HepG2 (cell line): Measurements from ENCODE around the gene TSC22D1. TPM values are rescaled to one million over a fixed set of nuclear protein-coding genes. Genes with fewer than 3 reads are reported as not detected.

Experiments
- ATAC-seq: fragments of 200-7000 bp; cut with Tn5 transposase; 3 replicates; pipeline ENCODE4 v1.9.1; 2020; ENCODE audit warnings: mild to moderate bottlenecking, moderate library complexity
- BruUV-seq: library from RNA; stranded (reverse); fragments of 400-500 nt; replicated peaks from 2 replicates; lab custom pipeline; 2021; lab: Mats Ljungman, UMichigan
- CTCF ChIA-PET: fragments of 300-600 bp; formaldehyde crosslinking; extraction: SDS; loops from one replicate; lab custom pipeline; 2021; ENCODE audit warnings: low total read pairs, inconsistent platforms, low intra/inter-chr PET ratio; lab: Yijun Ruan, JAX
- POLR2A ChIA-PET: fragments of 350-600 bp; sonication (Branson Sonifier 250); formaldehyde crosslinking; loops from one replicate; lab custom pipeline; 2020; ENCODE audit warnings: antibody characterized with exemption, inconsistent platforms; lab: Yijun Ruan, JAX
- DNase-seq: peaks from one replicate; pipeline ENCODE4 v3.0.0-alpha.2; 2015; ENCODE audit warnings: low spot score
- FAIRE-seq: peaks from 3 replicates; lab custom pipeline; 2011; peaks lifted over from hg19 to GRCh38; lab: Jason Lieb, UNC
- H2AFZ ChIP-seq: one replicate; pipeline ENCODE4 v1.6.1; 2011; ENCODE audit warnings: low read length, inconsistent platforms
- H3K27ac ChIP-seq: fragments of 300-600 bp; 3 replicates; pipeline ENCODE4 v1.8.0; 2011; ENCODE audit warnings: mixed run types, mild to moderate bottlenecking, mixed read lengths, low read length, inconsistent platforms; ENCODE audit not compliant: insufficient read depth; ENCODE audit errors: extremely low read length
- H3K27me3 ChIP-seq, 2 experiments: fragments of 200-600 bp in 1 of 2; 2 replicates in 1 of 2; 3 replicates in 1 of 2; pipeline versions ENCODE4 v1.6.0 to v1.8.0; 2011; ENCODE audit warnings: low read length in 2 of 2, mild to moderate bottlenecking in 2 of 2, moderate library complexity in 2 of 2, inconsistent platforms in 1 of 2; ENCODE audit not compliant: insufficient read depth in 2 of 2, control insufficient read depth in 1 of 2
- H3K36me3 ChIP-seq, 2 experiments: fragments of 200-600 bp in 1 of 2; replicated peaks in 1 of 2; 2 replicates in 1 of 2; 3 replicates in 1 of 2; pipeline versions ENCODE4 v1.5.1 to v1.8.0; 2011; ENCODE audit warnings: low read length in 2 of 2, inconsistent platforms in 1 of 2; ENCODE audit not compliant: insufficient read depth in 2 of 2, control insufficient read depth in 1 of 2
- H3K4me1 ChIP-seq: 2 replicates; pipeline ENCODE4 v1.5.1; 2012; ENCODE audit warnings: low read length, inconsistent platforms; ENCODE audit not compliant: insufficient read depth
- H3K4me2 ChIP-seq: 2 replicates; pipeline ENCODE4 v1.6.0; 2011; ENCODE audit warnings: low read depth, low read length, inconsistent platforms
- H3K4me3 ChIP-seq, 3 experiments: fragments of 200-600 bp in 1 of 3; sonication (generic), shearing (Covaris generic) in 1 of 3; replicated peaks in 1 of 3; 2 replicates each; pipeline ENCODE4 v1.5.1; 2011 to 2016; ENCODE audit warnings: low read length in 3 of 3, inconsistent platforms in 2 of 3, low read depth in 2 of 3, mild to moderate bottlenecking in 2 of 3, control low read depth in 1 of 3, mixed read lengths in 1 of 3; ENCODE audit not compliant: insufficient read depth in 1 of 3
- H3K79me2 ChIP-seq: one replicate; pipeline ENCODE4 v1.6.1; 2011; ENCODE audit warnings: low read length, inconsistent platforms; ENCODE audit not compliant: insufficient read depth
- H3K9ac ChIP-seq: 2 replicates; pipeline ENCODE4 v1.6.0; 2011; ENCODE audit warnings: mild to moderate bottlenecking, low read depth, low read length, inconsistent platforms; ENCODE audit not compliant: insufficient read depth
- H3K9me3 ChIP-seq: 2 replicates; pipeline ENCODE4 v1.5.1; 2012; ENCODE audit warnings: mild to moderate bottlenecking, low read length
- H4K20me1 ChIP-seq: 2 replicates; pipeline ENCODE4 v1.6.0; 2011; ENCODE audit warnings: inconsistent platforms, mild to moderate bottlenecking, low read length, moderate library complexity; ENCODE audit not compliant: insufficient read depth
- ARID3A ChIP-seq: IDR thresholded peaks from 2 replicates; pipeline ENCODE4 v1.6.1; 2012; ENCODE audit warnings: low read depth, low read length, improper control_type of control experiment
- ATAD3A ChIP-seq: sonication (generic); formaldehyde crosslinking; IDR thresholded peaks from 2 replicates; pipeline ENCODE4 v1.4.0; 2020; ENCODE audit warnings: missing genetic modification reagents
- FOXO1 ChIP-seq: sonication (generic); formaldehyde crosslinking; IDR thresholded peaks from 2 replicates; pipeline ENCODE4 v1.4.0; 2020; ENCODE audit warnings: missing genetic modification reagents
- JUN ChIP-seq: sonication (generic); formaldehyde crosslinking; IDR thresholded peaks from 2 replicates; pipeline ENCODE4 v1.4.0; 2020; ENCODE audit warnings: mild to moderate bottlenecking, missing genetic modification reagents
- MATR3 ChIP-seq: sonication (generic); formaldehyde crosslinking; IDR thresholded peaks from 2 replicates; pipeline ENCODE4 v1.4.0; 2020; ENCODE audit warnings: missing genetic modification reagents
- MIER2 ChIP-seq: IDR thresholded peaks from 2 replicates; pipeline ENCODE4 v1.6.1; 2016; ENCODE audit warnings: missing biosample characterization, missing genetic modification reagents
- PLRG1 ChIP-seq: fragments of 450-650 bp; conservative IDR thresholded peaks from 2 replicates; pipeline ENCODE4 v1.6.1; 2016
- SKI ChIP-seq: fragments of 450-650 bp; IDR thresholded peaks from one replicate; pipeline ENCODE4 v1.6.1; 2018; ENCODE audit warnings: mild to moderate bottlenecking; ENCODE audit not compliant: partially characterized antibody
- TAF1 ChIP-seq: sonication (generic); formaldehyde crosslinking; IDR thresholded peaks from 2 replicates; pipeline ENCODE4 v1.4.0; 2020; ENCODE audit warnings: missing genetic modification reagents
- ZBTB49 ChIP-seq: sonication (generic); formaldehyde crosslinking; IDR thresholded peaks from 2 replicates; pipeline ENCODE4 v1.4.0; 2020; ENCODE audit warnings: missing genetic modification reagents, borderline replicate concordance
- ZKSCAN1 ChIP-seq: fragments of 150-350 bp; IDR thresholded peaks from 2 replicates; pipeline ENCODE4 v1.6.1; 2014; ENCODE audit warnings: low read length
- ZNF232 ChIP-seq: sonication (generic); formaldehyde crosslinking; IDR thresholded peaks from 2 replicates; pipeline ENCODE4 v1.4.0; 2020; ENCODE audit warnings: missing genetic modification reagents, borderline replicate concordance
- ZNF30 ChIP-seq: sonication (generic); formaldehyde crosslinking; IDR thresholded peaks from 2 replicates; pipeline ENCODE4 v1.5.0; 2020; ENCODE audit warnings: mild to moderate bottlenecking, missing genetic modification reagents
- ZNF430 ChIP-seq: sonication (generic); formaldehyde crosslinking; IDR thresholded peaks from 2 replicates; pipeline ENCODE4 v1.9.0; 2021; ENCODE audit warnings: mild to moderate bottlenecking, missing genetic modification reagents
- ZNF878 ChIP-seq: sonication (generic); formaldehyde crosslinking; IDR thresholded peaks from 2 replicates; pipeline ENCODE4 v1.8.1; 2023; ENCODE audit warnings: mild to moderate bottlenecking, missing genetic modification reagents, moderate library complexity
- WGBS: methylation state at CpG from one replicate; pipeline ENCODE4 v1.1.6; 2017; ENCODE audit warnings: low lambda C conversion rate; 5-methylcytosine and 5-hydroxymethylcytosine counted together
- in situ Hi-C: cut with HindIII; loops from 2 replicates; pipeline ENCODE4 v1.10.0; 2017; ENCODE audit warnings: low pct_unique_long_range_greater_than_20kb; ENCODE audit not compliant: extremely low pct_ligation_motif_present
- intact Hi-C: fragments of 100-400 bp; cut with micrococcal nuclease; formaldehyde crosslinking; loops from one replicate; pipeline ENCODE4 v1.10.0; 2022; ENCODE audit not compliant: unreplicated experiment
- polyA plus RNA-seq, 8 experiments: library from polyadenylated mRNA; depleted of rRNA in 3 of 8; stranded (reverse) in 7 of 8; unstranded in 1 of 8; fragments of >200 nt; fragmentation: Illumina TruSeq in 4 of 8; extraction: Trizol in 4 of 8; gene quantifications; 2 replicates each; pipeline versions ENCODE4 v1.2.1 to v1.2.3, GENCODE V29; 2011 to 2016; ENCODE audit warnings: low read depth in 4 of 8, missing spikeins in 1 of 8, mixed read lengths in 1 of 8; ENCODE audit not compliant: insufficient read depth in 1 of 8
- total RNA-seq, 5 experiments: library from RNA; depleted of rRNA; stranded (reverse); fragments of >200 nt; fragmentation: Illumina TruSeq; extraction: Trizol; gene quantifications; 2 replicates each; pipeline ENCODE4 v1.2.3, GENCODE V29; 2016; ENCODE audit warnings: low read depth in 1 of 5
- TF ChIP-seq, protein P1 (sequence below): sonication (generic); formaldehyde crosslinking; IDR thresholded peaks from 2 replicates; pipeline ENCODE4 v1.8.1; 2023; ENCODE audit warnings: mild to moderate bottlenecking, missing genetic modification reagents
- TF ChIP-seq, protein P2 (sequence below): sonication (generic); formaldehyde crosslinking; IDR thresholded peaks from 2 replicates; pipeline ENCODE4 v1.4.0; 2020; ENCODE audit warnings: mild to moderate bottlenecking, missing genetic modification reagents

Gene TSC22D1
- total and polyA plus RNA-seq, 2 of the 13 experiments (the other 11 are each of a cell fraction or from before 2014, with no cell fraction given), result 18.4 to 35.7 TPM

GRCh38 chr13:44448373-44448772 lies 127.8 kb downstream of the TSC22D1 start:
- Histone ChIP-seq H3K4me1 (peaks cover 40% of the 10 kb centered on the region), H3K27ac (peak overlapping the region; percentile 76), H3K9ac (peak overlapping the region; percentile 44; the same call in 1 of the 2 replicates), H4K20me1 (no peaks in the 10 kb centered on the region), H3K9me3 (no peaks in the 10 kb centered on the region), H3K79me2 (no peaks in the 10 kb centered on the region), H3K4me3 (peak overlapping the region in 2 of 3 experiments; percentile 31 to 36; a peak in 3 of 6 replicates), H3K4me2 (peak overlapping the region; percentile 72), H2AFZ (no peak overlapping the region), H3K36me3 (no peaks in the 10 kb centered on the region), H3K27me3 (no peaks in the 10 kb centered on the region)
- ATAC-seq (peak; percentile 97), FAIRE-seq (peak; percentile 76), DNase-seq (peak; percentile 85)
- ChIA-PET POLR2A (interaction anchor here (0.8 to 2.3 kb wide), 5 partner anchors 10 to 307 kb away, joined by 3 to 36 read pairs (median 4); no protein-coding TSS in a partner anchor), CTCF (no interaction called here)
- intact Hi-C loops, result no loop called here
- in situ Hi-C loops, result no loop called here
- 0% methylated on average over 2 of the region's 2 CpGs for WGBS
- no TSS peak for BruUV-seq
- TF ChIP-seq ZNF878 (CRISPR knock-in tag), result no peak
- TF ChIP-seq ZBTB49, result no peak
- no peak for TF ChIP-seq TAF1 (CRISPR knock-in tag)
- TF ChIP-seq, protein P1, sequence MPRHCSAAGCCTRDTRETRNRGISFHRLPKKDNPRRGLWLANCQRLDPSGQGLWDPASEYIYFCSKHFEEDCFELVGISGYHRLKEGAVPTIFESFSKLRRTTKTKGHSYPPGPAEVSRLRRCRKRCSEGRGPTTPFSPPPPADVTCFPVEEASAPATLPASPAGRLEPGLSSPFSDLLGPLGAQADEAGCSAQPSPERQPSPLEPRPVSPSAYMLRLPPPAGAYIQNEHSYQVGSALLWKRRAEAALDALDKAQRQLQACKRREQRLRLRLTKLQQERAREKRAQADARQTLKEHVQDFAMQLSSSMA (CRISPR knock-in tag), result no peak
- no peak for TF ChIP-seq SKI
- TF ChIP-seq FOXO1 (CRISPR knock-in tag), result no peak; the same call in 1 of the 2 replicates
- TF ChIP-seq PLRG1, result no peak
- no peak for TF ChIP-seq MATR3 (CRISPR knock-in tag)
- TF ChIP-seq, protein P2, sequence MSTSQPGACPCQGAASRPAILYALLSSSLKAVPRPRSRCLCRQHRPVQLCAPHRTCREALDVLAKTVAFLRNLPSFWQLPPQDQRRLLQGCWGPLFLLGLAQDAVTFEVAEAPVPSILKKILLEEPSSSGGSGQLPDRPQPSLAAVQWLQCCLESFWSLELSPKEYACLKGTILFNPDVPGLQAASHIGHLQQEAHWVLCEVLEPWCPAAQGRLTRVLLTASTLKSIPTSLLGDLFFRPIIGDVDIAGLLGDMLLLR (CRISPR knock-in tag), result no peak
- TF ChIP-seq ZNF430 (CRISPR knock-in tag), result no peak
- TF ChIP-seq JUN (CRISPR knock-in tag), result no peak
- no peak for TF ChIP-seq ZNF30
- no peak for TF ChIP-seq ATAD3A
- no peak for TF ChIP-seq MIER2 (CRISPR knock-in tag)
- no peak for TF ChIP-seq ZKSCAN1
- peak; percentile 86 for TF ChIP-seq ZNF232
- TF ChIP-seq ARID3A, result peak; percentile 91
